K562 (cell line): ENCODE data around the gene GALNT18. TPM values are rescaled to one million over a fixed set of nuclear protein-coding genes. Genes with fewer than 3 reads are reported as not detected.

Experiments used
- ASH1L ChIP-seq: fragments of 450-650 bp; IDR thresholded peaks from 2 replicates; pipeline ENCODE4 v1.6.1; 2018; ENCODE audit warnings: borderline replicate concordance, mild to moderate bottlenecking, low read depth; ENCODE audit not compliant: partially characterized antibody
- CREM ChIP-seq: IDR thresholded peaks from 2 replicates; pipeline ENCODE4 v1.6.1; 2014; ENCODE audit warnings: antibody characterized with exemption, low read depth
- ELF2 ChIP-seq: fragments of 250-450 bp; sonication (Bioruptor Pico); IDR thresholded peaks from 2 replicates; pipeline ENCODE4 v1.5.0; 2021; ENCODE audit warnings: mild to moderate bottlenecking
- ETV1 ChIP-seq: fragments of 450-650 bp; conservative IDR thresholded peaks from 2 replicates; pipeline ENCODE4 v1.6.1; 2016; ENCODE audit warnings: missing genetic modification characterization, control low read depth, low read depth, missing compliant biosample characterization
- FOXM1 ChIP-seq, 2 experiments: fragments of 450-650 bp in 1 of 2; sonication (generic) in 1 of 2; formaldehyde crosslinking in 1 of 2; IDR thresholded peaks; 2 replicates each; pipeline versions ENCODE4 v1.6.1 to v1.9.0; 2017 to 2022; ENCODE audit warnings: low read depth in 2 of 2, mild to moderate bottlenecking in 2 of 2, missing genetic modification reagents in 1 of 2, moderate library complexity in 1 of 2
- GATAD2B ChIP-seq: fragments of 450-650 bp; IDR thresholded peaks from 2 replicates; pipeline ENCODE4 v1.6.1; 2017; ENCODE audit warnings: mild to moderate bottlenecking, borderline replicate concordance
- MGA ChIP-seq: fragments of 450-650 bp; IDR thresholded peaks from 2 replicates; pipeline ENCODE4 v1.6.1; 2016; ENCODE audit warnings: mild to moderate bottlenecking, moderate library complexity
- NFIX ChIP-seq: fragments of 250-450 bp; sonication (Bioruptor Pico); IDR thresholded peaks from 2 replicates; pipeline ENCODE4 v1.4.0; 2020; ENCODE audit warnings: low read depth, mild to moderate bottlenecking, moderate library complexity
- PPARD ChIP-seq: fragments of 250-450 bp; sonication (Bioruptor Pico); IDR thresholded peaks from 2 replicates; pipeline ENCODE4 v1.8.0; 2022; ENCODE audit warnings: inconsistent platforms, mild to moderate bottlenecking, moderate library complexity
- RBM15 ChIP-seq: fragments of 200-400 bp; formaldehyde crosslinking; IDR thresholded peaks from 2 replicates; pipeline ENCODE4 v1.6.1; 2018; ENCODE audit warnings: mild to moderate bottlenecking, low read length, moderate library complexity; ENCODE audit not compliant: insufficient read depth
- ZBTB8A ChIP-seq: fragments of 450-650 bp; IDR thresholded peaks from 2 replicates; pipeline ENCODE4 v1.6.1; 2018; ENCODE audit warnings: mild to moderate bottlenecking, moderate library complexity; ENCODE audit not compliant: partially characterized antibody
- ZNF696 ChIP-seq: fragments of 250-450 bp; sonication (Bioruptor Pico); conservative IDR thresholded peaks from 2 replicates; pipeline ENCODE4 v1.4.0; 2020; ENCODE audit warnings: mild to moderate bottlenecking, moderate library complexity
- ZNF778 ChIP-seq: fragments of 450-650 bp; formaldehyde crosslinking; IDR thresholded peaks from 2 replicates; pipeline ENCODE4 v1.4.0; 2020; ENCODE audit warnings: mild to moderate bottlenecking, moderate library complexity
- ZZZ3 ChIP-seq: fragments of 450-650 bp; IDR thresholded peaks from 2 replicates; pipeline ENCODE4 v1.6.1; 2016; ENCODE audit warnings: antibody characterized with exemption, mild to moderate bottlenecking, moderate library complexity
- polyA plus RNA-seq, 8 experiments: library from polyadenylated mRNA; depleted of rRNA in 4 of 8; stranded (reverse) in 5 of 8; unstranded in 3 of 8; fragments of >200 nt; fragmentation: Nextera tagmentation in 2 of 8; fragmentation: Illumina TruSeq in 1 of 8; extraction: Ambion mirVana in 2 of 8; extraction: Trizol in 1 of 8; gene quantifications; 2 replicates each; pipeline versions ENCODE4 v1.2.1 to v1.2.3, GENCODE V29; 2011 to 2014; ENCODE audit warnings: inconsistent platforms in 1 of 8, missing spikeins in 1 of 8
- total RNA-seq, 7 experiments: library from RNA; depleted of rRNA in 6 of 7; stranded (reverse); fragments of >200 nt in 6 of 7; fragmentation: Illumina TruSeq in 2 of 7; extraction: Trizol in 2 of 7; gene quantifications; 2 replicates each; pipeline versions ENCODE4 v1.2.1 to v1.2.3, GENCODE V29; 2011 to 2021; ENCODE audit warnings: low replicate concordance in 1 of 7
- TF ChIP-seq, protein P1 (sequence below): fragments of 450-650 bp; IDR thresholded peaks from 2 replicates; pipeline ENCODE4 v1.6.1; 2016; ENCODE audit warnings: mild to moderate bottlenecking

Gene GALNT18
- total and polyA plus RNA-seq, 9 of the 15 experiments (the other 6 are each of a cell fraction or from before 2014, with no cell fraction given), result not detected

DNA sequence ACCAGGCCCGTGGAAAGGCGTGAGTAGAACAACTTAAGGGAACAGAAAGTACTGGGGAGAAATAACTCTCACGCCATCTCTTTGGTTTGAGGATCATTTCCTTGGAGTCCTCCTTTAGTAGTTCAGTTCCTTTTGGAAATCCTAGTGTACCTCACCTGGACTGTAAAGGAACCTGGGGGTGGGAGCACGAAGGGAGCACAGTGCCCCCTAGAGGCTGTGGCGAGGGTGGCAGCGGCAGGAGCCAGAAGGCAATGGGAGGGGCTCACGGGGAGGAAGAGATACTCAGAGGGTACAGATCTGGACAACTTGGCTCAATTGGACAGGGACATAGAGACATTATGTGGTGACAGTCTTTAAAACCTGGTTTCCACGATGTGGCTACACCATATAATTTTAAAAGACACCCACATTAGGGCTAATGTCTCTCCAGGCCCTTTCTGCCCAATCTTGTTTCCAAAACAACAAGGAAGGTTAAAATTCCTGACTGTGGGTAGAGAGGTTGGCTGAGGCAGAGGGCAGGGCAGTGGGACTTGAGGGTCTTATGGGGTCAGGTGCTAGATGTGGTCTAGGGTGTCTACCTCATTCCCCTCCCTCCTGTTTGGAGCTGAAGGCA is 355.7 kb downstream of the GALNT18 start (continued):
- TF ChIP-seq, protein P1, sequence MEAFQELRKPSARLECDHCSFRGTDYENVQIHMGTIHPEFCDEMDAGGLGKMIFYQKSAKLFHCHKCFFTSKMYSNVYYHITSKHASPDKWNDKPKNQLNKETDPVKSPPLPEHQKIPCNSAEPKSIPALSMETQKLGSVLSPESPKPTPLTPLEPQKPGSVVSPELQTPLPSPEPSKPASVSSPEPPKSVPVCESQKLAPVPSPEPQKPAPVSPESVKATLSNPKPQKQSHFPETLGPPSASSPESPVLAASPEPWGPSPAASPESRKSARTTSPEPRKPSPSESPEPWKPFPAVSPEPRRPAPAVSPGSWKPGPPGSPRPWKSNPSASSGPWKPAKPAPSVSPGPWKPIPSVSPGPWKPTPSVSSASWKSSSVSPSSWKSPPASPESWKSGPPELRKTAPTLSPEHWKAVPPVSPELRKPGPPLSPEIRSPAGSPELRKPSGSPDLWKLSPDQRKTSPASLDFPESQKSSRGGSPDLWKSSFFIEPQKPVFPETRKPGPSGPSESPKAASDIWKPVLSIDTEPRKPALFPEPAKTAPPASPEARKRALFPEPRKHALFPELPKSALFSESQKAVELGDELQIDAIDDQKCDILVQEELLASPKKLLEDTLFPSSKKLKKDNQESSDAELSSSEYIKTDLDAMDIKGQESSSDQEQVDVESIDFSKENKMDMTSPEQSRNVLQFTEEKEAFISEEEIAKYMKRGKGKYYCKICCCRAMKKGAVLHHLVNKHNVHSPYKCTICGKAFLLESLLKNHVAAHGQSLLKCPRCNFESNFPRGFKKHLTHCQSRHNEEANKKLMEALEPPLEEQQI, result no peak
- TF ChIP-seq ELF2 (CRISPR knock-in tag), result no peak
- TF ChIP-seq FOXM1 (IDR thresholded peaks at IDR 0.05; ENCODE audit: low read depth), result no peak
- no peak for TF ChIP-seq FOXM1 (CRISPR knock-in tag; IDR thresholded peaks at IDR 0.05; ENCODE audit: low read depth)
- no peak for TF ChIP-seq ETV1
- TF ChIP-seq CREM, result 0 out of 2 replicates have a peak, but pooled peaks have one; percentile 20
- no peak for TF ChIP-seq PPARD (CRISPR knock-in tag)
- TF ChIP-seq ZBTB8A, result no peak
- TF ChIP-seq MGA, result no peak
- TF ChIP-seq ASH1L, result no peak
- TF ChIP-seq ZNF696 (CRISPR knock-in tag), result no peak
- TF ChIP-seq NFIX (CRISPR knock-in tag), result no peak
- TF ChIP-seq ZNF778, result no peak
- no peak for TF ChIP-seq RBM15
- no peak for TF ChIP-seq GATAD2B
- no peak for TF ChIP-seq ZZZ3
